GM23338 (cell line): Measurements from ENCODE around the gene CNTNAP5. TPM values are rescaled to one million over a fixed set of nuclear protein-coding genes. Genes with fewer than 3 reads are reported as not detected.
A peak's percentile ranks its signal among the peaks of the same experiment; 100 is the strongest.

Source experiments
- ATAC-seq: fragments of 200-7000 bp; cut with Tn5 transposase; 3 replicates; pipeline ENCODE4 v1.9.1; 2020
- DNase-seq: peaks from one replicate; pipeline ENCODE4 v3.0.0-alpha.2; 2015; ENCODE audit warnings: low spot score
- H2AFZ ChIP-seq: fragments of 200-600 bp; sonication (generic); 2 replicates; pipeline ENCODE4 v1.8.0; 2016; ENCODE audit warnings: antibody characterized with exemption, mild to moderate bottlenecking, moderate library complexity
- H3F3A ChIP-seq: fragments of 200-600 bp; sonication (generic); replicated peaks from 2 replicates; pipeline ENCODE4 v1.8.0; 2017; ENCODE audit warnings: antibody characterized with exemption, mixed run types, low read depth
- H3K27ac ChIP-seq: fragments of 200-600 bp; sonication (generic); 2 replicates; pipeline ENCODE4 v1.6.1; 2016; ENCODE audit warnings: low read depth
- H3K27me3 ChIP-seq: fragments of 200-600 bp; sonication (generic); 2 replicates; pipeline ENCODE4 v1.8.0; 2016; ENCODE audit warnings: mild to moderate bottlenecking, mixed run types, moderate library complexity; ENCODE audit not compliant: insufficient read depth
- H3K36me3 ChIP-seq: fragments of 200-600 bp; sonication (generic); 2 replicates; pipeline ENCODE4 v1.8.0; 2016; ENCODE audit warnings: mild to moderate bottlenecking; ENCODE audit not compliant: insufficient read depth
- H3K4me1 ChIP-seq: fragments of 200-600 bp; sonication (generic); 2 replicates; pipeline ENCODE4 v1.8.0; 2016; ENCODE audit warnings: mild to moderate bottlenecking, moderate library complexity; ENCODE audit not compliant: insufficient read depth
- H3K4me2 ChIP-seq: fragments of 200-600 bp; sonication (generic); 2 replicates; pipeline ENCODE4 v1.7.1; 2017; ENCODE audit warnings: mixed run types
- H3K4me3 ChIP-seq: fragments of 200-600 bp; sonication (generic); 2 replicates; pipeline ENCODE4 v1.6.1; 2016; ENCODE audit warnings: mixed run types
- H3K79me2 ChIP-seq: fragments of 200-600 bp; sonication (generic); replicated peaks from 2 replicates; pipeline ENCODE4 v1.8.0; 2017; ENCODE audit warnings: mild to moderate bottlenecking; ENCODE audit not compliant: insufficient read depth
- H3K9me2 ChIP-seq: fragments of 200-600 bp; sonication (generic); 2 replicates; pipeline ENCODE4 v1.8.0; 2017; ENCODE audit not compliant: insufficient read depth
- H4K20me1 ChIP-seq: fragments of 200-600 bp; sonication (generic); replicated peaks from 2 replicates; pipeline ENCODE4 v1.8.0; 2017; ENCODE audit warnings: mild to moderate bottlenecking; ENCODE audit not compliant: insufficient read depth
- H3K27ac Mint-ChIP-seq: 2 replicates; pipeline ENCODE4 v1.8.0; 2020; ENCODE audit warnings: inconsistent platforms, mild to moderate bottlenecking, moderate library complexity, mixed read lengths
- H3K27me3 Mint-ChIP-seq: 3 replicates; pipeline ENCODE4 v1.8.0; 2022; ENCODE audit warnings: low read depth, mild to moderate bottlenecking, moderate library complexity, mixed read lengths, inconsistent platforms; ENCODE audit not compliant: insufficient read depth, poor library complexity
- H3K36me3 Mint-ChIP-seq: 3 replicates; pipeline ENCODE4 v1.8.0; 2021; ENCODE audit warnings: low read depth, mild to moderate bottlenecking, inconsistent platforms, moderate library complexity, mixed read lengths
- H3K4me1 Mint-ChIP-seq: 3 replicates; pipeline ENCODE4 v1.8.0; 2020; ENCODE audit warnings: mild to moderate bottlenecking, inconsistent platforms, mixed read lengths
- H3K4me3 Mint-ChIP-seq: 3 replicates; pipeline ENCODE4 v1.8.0; 2021; ENCODE audit warnings: moderate library complexity, mild to moderate bottlenecking, inconsistent platforms, mixed read lengths
- H3K9me3 Mint-ChIP-seq: 3 replicates; pipeline ENCODE4 v1.8.0; 2020; ENCODE audit warnings: moderate library complexity, mild to moderate bottlenecking, inconsistent platforms, mixed read lengths
- CREB1 ChIP-seq: fragments of 250-450 bp; sonication (Bioruptor Pico); IDR thresholded peaks from 2 replicates; pipeline ENCODE4 v1.5.0; 2020; ENCODE audit warnings: low read depth, mild to moderate bottlenecking, moderate library complexity
- CTCF ChIP-seq, 2 experiments: fragments of 200-600 bp in 1 of 2; sonication (generic) in 1 of 2; conservative IDR thresholded peaks; 2 replicates each; pipeline versions ENCODE4 v1.5.1 to v1.6.1; 2016 to 2017; ENCODE audit warnings: antibody characterized with exemption in 2 of 2, low read depth in 2 of 2, mild to moderate bottlenecking in 2 of 2, moderate library complexity in 1 of 2
- ETS1 ChIP-seq: IDR thresholded peaks from 2 replicates; pipeline ENCODE4 v1.6.1; 2016; ENCODE audit warnings: antibody characterized with exemption
- EZH2phosphoT487 ChIP-seq: fragments of 200-600 bp; sonication (generic); IDR thresholded peaks from one replicate; pipeline ENCODE4 v1.8.1; 2018; ENCODE audit warnings: antibody characterized with exemption; ENCODE audit not compliant: unreplicated experiment
- POLR2AphosphoS5 ChIP-seq: IDR thresholded peaks from 2 replicates; pipeline ENCODE4 v1.6.1; 2016; ENCODE audit warnings: antibody characterized with exemption, low read depth
- STAT1 ChIP-seq: IDR thresholded peaks from one replicate; pipeline ENCODE4 v1.6.1; 2016; ENCODE audit warnings: antibody characterized with exemption; ENCODE audit not compliant: unreplicated experiment
- ZNF114 ChIP-seq: fragments of 250-450 bp; sonication (Bioruptor Pico); IDR thresholded peaks from 2 replicates; pipeline ENCODE4 v1.5.0; 2020; ENCODE audit warnings: mild to moderate bottlenecking, moderate library complexity
- ZNF331 ChIP-seq: fragments of 250-450 bp; sonication (Bioruptor Pico); IDR thresholded peaks from 2 replicates; pipeline ENCODE4 v1.5.0; 2020; ENCODE audit warnings: low read depth, mild to moderate bottlenecking, moderate library complexity
- ZNF462 ChIP-seq: fragments of 250-450 bp; sonication (Bioruptor Pico); IDR thresholded peaks from 2 replicates; pipeline ENCODE4 v1.5.0; 2020; ENCODE audit warnings: mild to moderate bottlenecking, moderate library complexity
- polyA plus RNA-seq: library from polyadenylated mRNA; unstranded; fragments of >200 nt; fragmentation: Nextera tagmentation; extraction: Ambion mirVana; gene quantifications from 2 replicates; pipeline ENCODE4 v1.2.1, GENCODE V29; 2016
- total RNA-seq: library from RNA; depleted of rRNA; stranded (reverse); fragments of >200 nt; shearing (Covaris generic); gene quantifications from 2 replicates; pipeline ENCODE4 v1.2.3, GENCODE V29; 2014

Gene CNTNAP5
- total and polyA plus RNA-seq, 2 experiments from 2014 or later = 0.49 to 0.50 TPM

GRCh38 chr2:124281541-124281940, 256.5 kb downstream of the CNTNAP5 start:
- H3K36me3 Mint-ChIP-seq = peaks cover 3% of the 10 kb centered on the region; the same call in 1 of the 3 replicates
- Histone ChIP-seq H2AFZ (peak overlapping the region; percentile 67; the same call in 1 of the 2 replicates), H3F3A (no peaks in the 10 kb centered on the region), H3K36me3 (no peaks in the 10 kb centered on the region), H3K9me2 (peaks cover 2% of the 10 kb centered on the region), H3K79me2 (no peaks in the 10 kb centered on the region), H3K27ac (no peak overlapping the region), H3K4me1 (no peaks in the 10 kb centered on the region), H3K27me3 (no peaks in the 10 kb centered on the region), H4K20me1 (no peaks in the 10 kb centered on the region), H3K4me2 (no peak overlapping the region), H3K4me3 (no peak overlapping the region)
- peaks cover 3% of the 10 kb centered on the region; the same call in 1 of the 3 replicates for H3K4me1 Mint-ChIP-seq
- ATAC-seq (no peak), DNase-seq (peak; percentile 3)
- H3K27me3 Mint-ChIP-seq = no peaks in the 10 kb centered on the region
- H3K9me3 Mint-ChIP-seq = no peaks in the 10 kb centered on the region
- no peak overlapping the region for H3K4me3 Mint-ChIP-seq
- no peak for TF ChIP-seq CTCF (conservative IDR thresholded peaks at IDR 0.05; ENCODE audit: low read depth in 2 of 2)
- TF ChIP-seq STAT1 = no peak
- no peak for TF ChIP-seq ETS1
- TF ChIP-seq EZH2phosphoT487 = no peak
- no peak for TF ChIP-seq CREB1 (CRISPR knock-in tag)
- TF ChIP-seq ZNF114 (CRISPR knock-in tag) = no peak
- H3K27ac Mint-ChIP-seq = no peak overlapping the region

GRCh38 chr2:124283096-124283495, 258.0 kb downstream of the CNTNAP5 start:
- no peak for ATAC-seq
- no peaks in the 10 kb centered on the region for H3K9me3 Mint-ChIP-seq
- Histone ChIP-seq H3K27me3 (no peaks in the 10 kb centered on the region), H3F3A (no peaks in the 10 kb centered on the region), H3K79me2 (no peaks in the 10 kb centered on the region), H2AFZ (no peak overlapping the region), H3K4me1 (no peaks in the 10 kb centered on the region), H3K36me3 (no peaks in the 10 kb centered on the region), H3K27ac (no peak overlapping the region), H3K4me3 (no peak overlapping the region), H3K9me2 (peaks cover 4% of the 10 kb centered on the region), H4K20me1 (no peaks in the 10 kb centered on the region), H3K4me2 (no peak overlapping the region)
- no peak overlapping the region for H3K4me3 Mint-ChIP-seq
- H3K4me1 Mint-ChIP-seq = peaks cover 3% of the 10 kb centered on the region; the same call in 1 of the 3 replicates
- peaks cover 3% of the 10 kb centered on the region; the same call in 1 of the 3 replicates for H3K36me3 Mint-ChIP-seq
- H3K27me3 Mint-ChIP-seq = no peaks in the 10 kb centered on the region
- DNase-seq = no peak
- H3K27ac Mint-ChIP-seq = no peak overlapping the region
- TF ChIP-seq ZNF331 (CRISPR knock-in tag) (no peak), STAT1 (no peak), CREB1 (CRISPR knock-in tag) (no peak), POLR2AphosphoS5 (no peak), EZH2phosphoT487 (no peak), ZNF462 (no peak), ETS1 (no peak)
